IMR-90 (cell line): Measurements from ENCODE around the gene SPDYE9.
"Not testable (repeated sequence)": the region's sequence is repeated elsewhere in the genome, so short reads cannot be mapped to it uniquely, and the experiment has no call there.

ENCODE experiments used
- CTCF ChIP-seq: conservative IDR thresholded peaks from 2 replicates; pipeline ENCODE4 v1.5.1; 2012; ENCODE audit warnings: mild to moderate bottlenecking, low read depth, low read length, improper control_type of control experiment
- ELK1 ChIP-seq: fragments of 150-350 bp; IDR thresholded peaks from 2 replicates; pipeline ENCODE4 v1.6.1; 2016; ENCODE audit warnings: low read depth, mild to moderate bottlenecking, low read length, moderate library complexity, borderline replicate concordance
- MXI1 ChIP-seq: IDR thresholded peaks from 2 replicates; pipeline ENCODE4 v1.6.1; 2012; ENCODE audit warnings: low read depth, mild to moderate bottlenecking, low read length, moderate library complexity, borderline replicate concordance
- POLR2A ChIP-seq: IDR thresholded peaks from 2 replicates; pipeline ENCODE4 v1.6.1; 2012; ENCODE audit warnings: mild to moderate bottlenecking, low read depth, low read length
- RAD21 ChIP-seq: IDR thresholded peaks from 2 replicates; pipeline ENCODE4 v1.6.1; 2012; ENCODE audit warnings: low read length, improper control_type of control experiment
- SMC3 ChIP-seq: fragments of 150-350 bp; IDR thresholded peaks from 2 replicates; pipeline ENCODE4 v1.6.1; 2016; ENCODE audit warnings: low read depth, mild to moderate bottlenecking, antibody characterized with exemption, low read length, moderate library complexity

GRCh38 chr7:73118155-73118554, 32.3 kb upstream of the SPDYE9 start:
- TF ChIP-seq CTCF, POLR2A, SMC3, MXI1, RAD21, ELK1: not testable (repeated sequence)
